Astrocyte (in vitro differentiated cells and primary cell): Measurements from ENCODE around the gene RGL1. TPM values are rescaled to one million over a fixed set of nuclear protein-coding genes. Genes with fewer than 3 reads are reported as not detected.

ENCODE experiments used
- DNase-seq: peaks from one replicate; pipeline ENCODE4 v3.0.0-alpha.2; 2010; ENCODE audit warnings: low read depth
- FAIRE-seq: peaks from 2 replicates; lab custom pipeline; 2011; peaks lifted over from hg19 to GRCh38; lab: Jason Lieb, UNC
- H2AFZ ChIP-seq: 2 replicates; pipeline ENCODE4 v1.6.0; 2012; ENCODE audit warnings: low read depth, low read length, inconsistent platforms
- H3K27ac ChIP-seq: 2 replicates; pipeline ENCODE4 v1.5.1; 2011; ENCODE audit warnings: low read depth, low read length, inconsistent platforms
- H3K27me3 ChIP-seq: 2 replicates; pipeline ENCODE4 v1.6.0; 2011; ENCODE audit warnings: low read length, inconsistent platforms; ENCODE audit not compliant: insufficient read depth
- H3K36me3 ChIP-seq: 2 replicates; pipeline ENCODE4 v1.5.1; 2011; ENCODE audit warnings: low read length, inconsistent platforms; ENCODE audit not compliant: insufficient read depth
- H3K4me1 ChIP-seq: 2 replicates; pipeline ENCODE4 v1.5.1; 2011; ENCODE audit warnings: low read length, inconsistent platforms; ENCODE audit not compliant: insufficient read depth
- H3K4me2 ChIP-seq: 2 replicates; pipeline ENCODE4 v1.6.0; 2012; ENCODE audit warnings: low read length, inconsistent platforms
- H3K4me3 ChIP-seq: 2 replicates; pipeline ENCODE4 v1.5.1; 2011; ENCODE audit warnings: low read depth, mild to moderate bottlenecking, low read length, inconsistent platforms; ENCODE audit not compliant: insufficient read depth
- H3K79me2 ChIP-seq: 2 replicates; pipeline ENCODE4 v1.6.0; 2012; ENCODE audit warnings: mild to moderate bottlenecking, low read length, inconsistent platforms; ENCODE audit not compliant: insufficient read depth
- H3K9ac ChIP-seq: 2 replicates; pipeline ENCODE4 v1.6.0; 2012; ENCODE audit warnings: mild to moderate bottlenecking, low read length, inconsistent platforms
- H3K9me3 ChIP-seq: 2 replicates; pipeline ENCODE4 v1.5.1; 2012; ENCODE audit warnings: low read depth, mild to moderate bottlenecking, low read length, inconsistent platforms; ENCODE audit not compliant: insufficient read depth
- H4K20me1 ChIP-seq: 2 replicates; pipeline ENCODE4 v1.6.0; 2012; ENCODE audit warnings: low read length, inconsistent platforms; ENCODE audit not compliant: insufficient read depth
- H3K27ac Mint-ChIP-seq: one replicate; pipeline ENCODE4 v1.8.0; 2021; ENCODE audit warnings: mild to moderate bottlenecking, mixed read lengths; ENCODE audit not compliant: unreplicated experiment
- H3K27me3 Mint-ChIP-seq: one replicate; pipeline ENCODE4 v1.8.0; 2021; ENCODE audit warnings: low read depth, mixed read lengths; ENCODE audit not compliant: unreplicated experiment
- H3K36me3 Mint-ChIP-seq: one replicate; pipeline ENCODE4 v1.8.0; 2021; ENCODE audit warnings: low read depth, mixed read lengths; ENCODE audit not compliant: unreplicated experiment
- H3K4me1 Mint-ChIP-seq: one replicate; pipeline ENCODE4 v1.8.0; 2021; ENCODE audit warnings: low read depth, mixed read lengths; ENCODE audit not compliant: unreplicated experiment
- H3K4me3 Mint-ChIP-seq: one replicate; pipeline ENCODE4 v1.8.0; 2021; ENCODE audit warnings: mild to moderate bottlenecking, moderate library complexity, mixed read lengths; ENCODE audit not compliant: unreplicated experiment
- H3K9me3 Mint-ChIP-seq: one replicate; pipeline ENCODE4 v1.8.0; 2021; ENCODE audit warnings: mild to moderate bottlenecking, mixed read lengths; ENCODE audit not compliant: unreplicated experiment
- CTCF ChIP-seq: IDR thresholded peaks from 2 replicates; pipeline ENCODE4 v1.5.1; 2011; ENCODE audit warnings: low read depth, mild to moderate bottlenecking, inconsistent platforms, low read length, moderate library complexity; ENCODE audit not compliant: insufficient read depth
- EZH2 ChIP-seq: IDR thresholded peaks from 2 replicates; pipeline ENCODE4 v1.6.1; 2012; ENCODE audit warnings: mild to moderate bottlenecking, low read length, inconsistent platforms; ENCODE audit not compliant: insufficient read depth
- total RNA-seq: library from RNA; stranded (reverse); gene quantifications from 2 replicates; pipeline ENCODE4 v1.2.1, GENCODE V29; 2021

Gene RGL1
- total RNA-seq, 1 donor from 2014 or later: 10.1 TPM

DNA sequence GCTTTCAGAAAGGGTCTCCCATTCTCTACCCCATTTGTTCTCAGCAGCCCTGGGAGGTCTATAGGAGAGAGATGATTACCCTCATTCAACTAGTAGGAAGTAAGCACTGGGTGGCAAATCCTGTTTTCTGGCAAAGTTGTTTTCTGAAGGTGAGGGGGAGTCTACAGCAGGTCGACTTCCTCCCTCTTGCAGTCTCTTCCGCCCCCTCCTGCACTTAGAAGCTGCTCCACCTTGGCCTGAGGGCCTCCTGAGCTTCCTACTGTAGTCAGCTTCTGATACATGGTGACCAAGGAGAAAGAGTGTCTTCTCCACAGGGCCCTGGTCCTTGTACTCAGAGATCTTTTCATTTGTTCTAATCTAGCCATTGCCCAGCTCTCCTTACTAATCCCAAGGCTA lies 93.1 kb downstream of the RGL1 start:
- H2AFZ ChIP-seq: no peak overlapping the region
- no peak overlapping the region for H3K4me3 ChIP-seq
- Mint-ChIP-seq H3K4me3 (no peak overlapping the region), H3K27ac (no peak overlapping the region), H3K4me1 (no peaks in the 10 kb centered on the region), H3K36me3 (peaks cover 14% of the 10 kb centered on the region), H3K27me3 (no peaks in the 10 kb centered on the region), H3K9me3 (peaks cover 2% of the 10 kb centered on the region)
- no peaks in the 10 kb centered on the region for H3K36me3 ChIP-seq
- H3K4me1 ChIP-seq: no peaks in the 10 kb centered on the region
- H3K27me3 ChIP-seq: no peaks in the 10 kb centered on the region
- H3K4me2 ChIP-seq: no peak overlapping the region
- H4K20me1 ChIP-seq: no peaks in the 10 kb centered on the region
- H3K9me3 ChIP-seq: no peaks in the 10 kb centered on the region
- no peak for FAIRE-seq
- no peak for DNase-seq
- no peak overlapping the region for H3K27ac ChIP-seq
- no peak overlapping the region for H3K9ac ChIP-seq
- TF ChIP-seq EZH2 (no peak), CTCF (no peak)
- H3K79me2 ChIP-seq: no peaks in the 10 kb centered on the region

- DNase-seq (no peak), FAIRE-seq (no peak)
- Mint-ChIP-seq H3K9me3 (peaks cover 2% of the 10 kb centered on the region), H3K4me1 (no peaks in the 10 kb centered on the region), H3K27ac (no peak overlapping the region), H3K27me3 (no peaks in the 10 kb centered on the region), H3K36me3 (peaks cover 15% of the 10 kb centered on the region), H3K4me3 (no peak overlapping the region)
- Histone ChIP-seq H3K9me3 (no peaks in the 10 kb centered on the region), H3K79me2 (no peaks in the 10 kb centered on the region), H3K27me3 (no peaks in the 10 kb centered on the region), H3K36me3 (no peaks in the 10 kb centered on the region), H3K4me3 (no peak overlapping the region), H2AFZ (no peak overlapping the region), H3K27ac (no peak overlapping the region), H3K4me2 (no peak overlapping the region), H4K20me1 (no peaks in the 10 kb centered on the region), H3K9ac (no peak overlapping the region), H3K4me1 (no peaks in the 10 kb centered on the region)
- TF ChIP-seq EZH2: no peak
- no peak for TF ChIP-seq CTCF
These were observed 93.7 kb downstream of the RGL1 start for GRCh38 chr1:183898610-183899009.

GRCh38 chr1:183901748-183902330 lies 96.9 kb downstream of the RGL1 start:
- Mint-ChIP-seq H3K4me3 (no peak overlapping the region), H3K9me3 (no peaks in the 10 kb centered on the region), H3K4me1 (no peaks in the 10 kb centered on the region), H3K27ac (no peak overlapping the region), H3K27me3 (no peaks in the 10 kb centered on the region), H3K36me3 (peaks cover 20% of the 10 kb centered on the region)
- H3K79me2 ChIP-seq: no peaks in the 10 kb centered on the region
- no peaks in the 10 kb centered on the region for H4K20me1 ChIP-seq
- H3K9me3 ChIP-seq: no peaks in the 10 kb centered on the region
- no peaks in the 10 kb centered on the region for H3K4me1 ChIP-seq
- no peaks in the 10 kb centered on the region for H3K27me3 ChIP-seq
- H3K27ac ChIP-seq: no peak overlapping the region
- DNase-seq (peak; percentile 17), FAIRE-seq (no peak)
- TF ChIP-seq CTCF: no peak
- no peak for TF ChIP-seq EZH2
- H3K4me2 ChIP-seq: no peak overlapping the region
- H2AFZ ChIP-seq: no peak overlapping the region
- H3K4me3 ChIP-seq: no peak overlapping the region
- H3K36me3 ChIP-seq: peaks cover 6% of the 10 kb centered on the region
- H3K9ac ChIP-seq: no peak overlapping the region
